ENCODE measurements around the gene SPECC1. TPM values are rescaled to one million over a fixed set of nuclear protein-coding genes. Genes with fewer than 3 reads are reported as not detected.
A peak's percentile ranks its signal among the peaks of the same experiment; 100 is the strongest.
"Not testable (repeated sequence)": the region's sequence is repeated elsewhere in the genome, so short reads cannot be mapped to it uniquely, and the experiment has no call there.

Gene SPECC1
- total RNA-seq, 1 experiment from 2014 or later: 43.5 TPM

- no peak overlapping the region for H3K9ac ChIP-seq (ENCODE audit: low read length)
- POLR2A ChIA-PET: no interaction called here
- TF ChIP-seq, protein P1, sequence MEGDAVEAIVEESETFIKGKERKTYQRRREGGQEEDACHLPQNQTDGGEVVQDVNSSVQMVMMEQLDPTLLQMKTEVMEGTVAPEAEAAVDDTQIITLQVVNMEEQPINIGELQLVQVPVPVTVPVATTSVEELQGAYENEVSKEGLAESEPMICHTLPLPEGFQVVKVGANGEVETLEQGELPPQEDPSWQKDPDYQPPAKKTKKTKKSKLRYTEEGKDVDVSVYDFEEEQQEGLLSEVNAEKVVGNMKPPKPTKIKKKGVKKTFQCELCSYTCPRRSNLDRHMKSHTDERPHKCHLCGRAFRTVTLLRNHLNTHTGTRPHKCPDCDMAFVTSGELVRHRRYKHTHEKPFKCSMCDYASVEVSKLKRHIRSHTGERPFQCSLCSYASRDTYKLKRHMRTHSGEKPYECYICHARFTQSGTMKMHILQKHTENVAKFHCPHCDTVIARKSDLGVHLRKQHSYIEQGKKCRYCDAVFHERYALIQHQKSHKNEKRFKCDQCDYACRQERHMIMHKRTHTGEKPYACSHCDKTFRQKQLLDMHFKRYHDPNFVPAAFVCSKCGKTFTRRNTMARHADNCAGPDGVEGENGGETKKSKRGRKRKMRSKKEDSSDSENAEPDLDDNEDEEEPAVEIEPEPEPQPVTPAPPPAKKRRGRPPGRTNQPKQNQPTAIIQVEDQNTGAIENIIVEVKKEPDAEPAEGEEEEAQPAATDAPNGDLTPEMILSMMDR (IDR thresholded peaks at IDR 0.05 in 2 of 3, conservative IDR thresholded peaks at IDR 0.05 in 1 of 3; ENCODE audit: borderline replicate concordance in 1 of 3, insufficient read depth in 1 of 3, low read depth in 2 of 3, low read length in 2 of 3): peak; percentile 86 to 95 (median 94)
- TF ChIP-seq JUND (IDR thresholded peaks at IDR 0.05) (no peak), RAD21 (IDR thresholded peaks at IDR 0.05; ENCODE audit: low read depth) (peak; percentile 83)
- RAD21 ChIA-PET (ENCODE audit: low non-redundant PET in 1 of 2, low total read pairs in 2 of 2, uncharacterized antibody in 2 of 2, unreplicated experiment in 2 of 2): interaction anchor here in 1 of 2 experiments (1.4 kb wide), 1 partner anchor 10 kb away, joined by 4 read pairs; no protein-coding TSS in a partner anchor
- CTCF ChIA-PET: interaction anchor here (1.0 to 2.6 kb wide), 9 partner anchors 10 to 766 kb away, joined by 3 to 18 read pairs (median 4); no protein-coding TSS in a partner anchor
- H2AFZ ChIP-seq (ENCODE audit: low read depth, low read length, poor library complexity, severe bottlenecking): no peak overlapping the region
- peaks cover 0 to 3% of the 10 kb centered on the region in 2 experiments; a peak in 1 of 4 replicates for H3K36me3 ChIP-seq (ENCODE audit: control insufficient read depth in 1 of 2, insufficient read depth in 2 of 2, low read length in 2 of 2)
- H3K9me2 ChIP-seq (ENCODE audit: insufficient read depth): no peaks in the 10 kb centered on the region
- no peak overlapping the region for H3K4me3 ChIP-seq (replicated peaks in 1 of 2; ENCODE audit: low read depth in 1 of 2, low read length in 2 of 2)
- no TSS peak for BruUV-seq (replicated peaks)
- no peaks in the 10 kb centered on the region; the same call in 1 of the 2 replicates for H4K20me1 ChIP-seq (ENCODE audit: insufficient read depth)
- no peak overlapping the region for H3K4me2 ChIP-seq (ENCODE audit: low read length)
- 0 out of 4 replicates have a peak, but pooled peaks cover 0 to 3% of the 10 kb centered on the region in 2 experiments for H3K4me1 ChIP-seq (ENCODE audit: control insufficient read depth in 1 of 2, insufficient read depth in 2 of 2, low read length in 2 of 2)
- no peaks in the 10 kb centered on the region for H3K27me3 ChIP-seq (ENCODE audit: insufficient read depth, low read length)
- intact Hi-C loops (cut with micrococcal nuclease): loop anchor here (1.0 to 10.0 kb wide), 3 partner anchors 93 to 232 kb away; no protein-coding TSS in a partner anchor
- H3K27ac ChIP-seq (ENCODE audit: low read depth, low read length): no peak overlapping the region
- no peaks in the 10 kb centered on the region for H3K79me2 ChIP-seq (ENCODE audit: insufficient read depth, low read length)
- H3K9me3 ChIP-seq (ENCODE audit: control insufficient read depth in 1 of 2, insufficient read depth in 1 of 2, low read depth in 1 of 2, low read length in 2 of 2): no peaks in the 10 kb centered on the region
- DNase-seq (ENCODE audit: low read depth, low spot score) (peak; percentile 34), ATAC-seq (peak; percentile 100)
Measured at GRCh38 chr17:20226814-20227482, 217.8 kb downstream of the SPECC1 start.

DNA sequence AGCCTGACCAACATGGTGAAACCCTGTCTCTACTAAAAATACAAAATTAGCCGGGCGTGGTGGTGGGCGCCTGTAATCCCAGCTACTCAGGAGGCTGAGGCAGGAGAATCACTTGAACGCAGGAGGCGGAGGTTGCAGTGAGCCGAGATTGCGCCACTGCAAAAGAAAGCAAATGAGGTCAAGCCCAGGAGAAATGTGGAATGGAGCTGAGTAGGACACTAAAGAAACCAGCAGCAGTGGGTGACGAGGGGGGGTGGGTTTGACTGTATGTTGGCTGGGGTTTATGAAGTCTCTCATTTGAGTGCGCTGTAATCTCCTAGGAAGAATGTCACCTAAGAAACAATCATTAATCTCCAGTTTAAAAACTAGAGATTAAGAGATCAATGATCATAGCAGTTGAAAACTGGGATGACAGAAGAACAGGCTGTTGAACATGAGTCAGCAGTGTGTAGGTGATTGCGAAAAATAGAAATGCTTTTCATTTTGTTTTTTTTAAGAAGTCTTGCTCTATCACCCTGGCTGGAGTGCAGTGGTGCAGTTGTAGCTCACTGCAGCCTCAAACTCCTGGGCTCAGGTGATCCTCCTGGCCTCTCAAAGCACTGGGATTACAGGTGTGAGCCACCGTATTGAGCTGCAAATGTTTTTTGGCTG lies 218.7 kb downstream of the SPECC1 start:
- intact Hi-C loops (cut with micrococcal nuclease): loop anchor here (10.0 kb wide), 1 partner anchor 233 kb away; no protein-coding TSS in a partner anchor
- CTCF ChIA-PET: interaction anchor here (1.0 to 2.2 kb wide), 2 partner anchors 43 to 106 kb away, joined by 3 to 6 read pairs; no protein-coding TSS in a partner anchor
- H4K20me1 ChIP-seq (ENCODE audit: insufficient read depth); H3K79me2 ChIP-seq (ENCODE audit: insufficient read depth, low read length); H3K4me3 ChIP-seq (replicated peaks in 1 of 2; ENCODE audit: low read depth in 1 of 2, low read length in 2 of 2); H3K9me3 ChIP-seq (ENCODE audit: control insufficient read depth in 1 of 2, insufficient read depth in 1 of 2, low read depth in 1 of 2, low read length in 2 of 2); H3K27me3 ChIP-seq (ENCODE audit: insufficient read depth, low read length); ATAC-seq; H2AFZ ChIP-seq (ENCODE audit: low read depth, low read length, poor library complexity, severe bottlenecking); BruUV-seq (replicated peaks); H3K27ac ChIP-seq (ENCODE audit: low read depth, low read length); H3K4me1 ChIP-seq (ENCODE audit: control insufficient read depth in 1 of 2, insufficient read depth in 2 of 2, low read length in 2 of 2); RAD21 ChIA-PET (ENCODE audit: low non-redundant PET in 1 of 2, low total read pairs in 2 of 2, uncharacterized antibody in 2 of 2, unreplicated experiment in 2 of 2); H3K36me3 ChIP-seq (ENCODE audit: control insufficient read depth in 1 of 2, insufficient read depth in 2 of 2, low read length in 2 of 2); POLR2A ChIA-PET; DNase-seq (ENCODE audit: low read depth, low spot score); H3K9ac ChIP-seq (ENCODE audit: low read length); H3K9me2 ChIP-seq (ENCODE audit: insufficient read depth); H3K4me2 ChIP-seq (ENCODE audit: low read length): not testable (repeated sequence)

Measured in HCT116 (cell line).